Epidermal melanocyte (primary cell): ENCODE data around the gene RASL12.
"Not testable (repeated sequence)": the region's sequence is repeated elsewhere in the genome, so short reads cannot be mapped to it uniquely, and the experiment has no call there.

ENCODE experiments used
- DNase-seq: peaks from one replicate; pipeline ENCODE4 v3.0.0; 2011; ENCODE audit warnings: low spot score; ENCODE audit not compliant: insufficient read length

RASL12 gene

GRCh38 chr15:65028921-65029735, 38.7 kb downstream of the RASL12 start, which contains the start of gene MTFMT:
Gene MTFMT, minus strand, starts transcription at chr15:65029639. Its CDS starts 26 bp downstream, at chr15:65029613.
- DNase-seq, result peak; percentile 85

- DNase-seq, result no peak
These were observed 39.5 kb downstream of the RASL12 start for GRCh38 chr15:65028338-65028737.

GRCh38 chr15:65027593-65027992, 40.2 kb downstream of the RASL12 start:
- DNase-seq, result no peak

GRCh38 chr15:65026756-65027155, 41.0 kb downstream of the RASL12 start:
- DNase-seq, result no peak

GRCh38 chr15:65021488-65021887, 46.3 kb downstream of the RASL12 start:
- no peak for DNase-seq

- DNase-seq, result no peak
These were observed 47.4 kb downstream of the RASL12 start for GRCh38 chr15:65020419-65020818.

- not testable (repeated sequence) for DNase-seq
These were observed 56.6 kb downstream of the RASL12 start for GRCh38 chr15:65011198-65011597.

GRCh38 chr15:65008983-65009382, 58.8 kb downstream of the RASL12 start:
- DNase-seq, result no peak

GRCh38 chr15:65006876-65007275, 60.9 kb downstream of the RASL12 start:
- DNase-seq, result no peak

- no peak for DNase-seq
These were observed 62.8 kb downstream of the RASL12 start for GRCh38 chr15:65004993-65005392.
